Uterus (tissue), 4 donors: ENCODE results near the gene INPP4A. TPM values are rescaled to one million over a fixed set of nuclear protein-coding genes. Genes with fewer than 3 reads are reported as not detected.

Experiments
- DNase-seq, 2 donors: peaks; one replicate each; pipeline ENCODE4 v3.0.0-alpha.2; 2019 to 2020
- H3K27ac ChIP-seq, 2 donors: fragments of 200-600 bp; sonication (generic); 1 replicate in 1 of 2; 2 replicates in 1 of 2; pipeline ENCODE4 v1.5.1; 2016 to 2018
- H3K27me3 ChIP-seq, 2 donors: fragments of 200-600 bp; sonication (generic); one replicate each; pipeline ENCODE4 v1.5.1; 2018 to 2019; ENCODE audit warnings: control low read depth in 1 of 2
- H3K36me3 ChIP-seq, 2 donors: fragments of 200-600 bp; sonication (generic); one replicate each; pipeline ENCODE4 v1.5.1; 2019; ENCODE audit warnings: control low read depth in 1 of 2
- H3K4me1 ChIP-seq, 2 donors: fragments of 200-600 bp; sonication (generic); one replicate each; pipeline ENCODE4 v1.5.1; 2018 to 2019; ENCODE audit warnings: control low read depth in 1 of 2
- H3K4me3 ChIP-seq, 2 donors: fragments of 200-600 bp; sonication (generic); 1 replicate in 1 of 2; 2 replicates in 1 of 2; pipeline ENCODE4 v1.5.1; 2018 to 2019; ENCODE audit warnings: mild to moderate bottlenecking in 1 of 2
- H3K9me3 ChIP-seq, 2 donors: fragments of 200-600 bp; sonication (generic); one replicate each; pipeline ENCODE4 v1.5.1; 2019; ENCODE audit warnings: control low read depth in 1 of 2
- CTCF ChIP-seq, 4 experiments: fragments of 200-600 bp in 2 of 4; fragments of 450-650 bp in 2 of 4; sonication (generic) in 2 of 4; IDR thresholded peaks; one replicate each; pipeline ENCODE4 v1.5.1; 2016 to 2019; ENCODE audit warnings: antibody characterized with exemption in 4 of 4, mild to moderate bottlenecking in 2 of 4, moderate library complexity in 1 of 4
- POLR2A ChIP-seq, 2 donors: fragments of 450-650 bp; IDR thresholded peaks; one replicate each; pipeline ENCODE4 v1.6.1; 2016; ENCODE audit warnings: antibody characterized with exemption in 2 of 2, mild to moderate bottlenecking in 1 of 2, moderate library complexity in 1 of 2
- intact Hi-C: fragments of 100-400 bp; cut with DNase I; formaldehyde crosslinking; loops from one replicate; pipeline ENCODE4 v1.15.1; 2023; ENCODE audit warnings: low total_unique reads
- total RNA-seq, 4 donors: library from RNA; depleted of rRNA in 3 of 4; stranded (reverse); fragments of >200 nt in 3 of 4; gene quantifications; one replicate each; pipeline versions ENCODE4 v1.1.0 to v1.2.4, GENCODE V29; 2014 to 2023
- donor health status: DM: yes; HTN: yes; CAD: no.

INPP4A gene
- total RNA-seq, 4 donors from 2014 or later, result 8.7 to 40.2 (median 35.2) TPM

- intact Hi-C loops, result no loop called here
- H3K27me3 ChIP-seq, result no peaks in the 10 kb centered on the region
- no peaks in the 10 kb centered on the region for H3K9me3 ChIP-seq
- no peak for DNase-seq
- H3K27ac ChIP-seq, result no peak overlapping the region
- H3K4me3 ChIP-seq, result no peak overlapping the region
- no peaks in the 10 kb centered on the region for H3K36me3 ChIP-seq
- no peak for TF ChIP-seq POLR2A (IDR thresholded peaks at IDR 0.05)
- no peak for TF ChIP-seq CTCF (IDR thresholded peaks at IDR 0.05)
- H3K4me1 ChIP-seq, result no peaks in the 10 kb centered on the region
These were observed 96.8 kb downstream of the INPP4A start for GRCh38 chr2:98541489-98541888.

GRCh38 chr2:98541906-98542305, 97.2 kb downstream of the INPP4A start:
- no peak for DNase-seq
- H3K36me3 ChIP-seq, result no peaks in the 10 kb centered on the region
- no peak overlapping the region for H3K4me3 ChIP-seq
- no peaks in the 10 kb centered on the region for H3K9me3 ChIP-seq
- no peaks in the 10 kb centered on the region for H3K4me1 ChIP-seq
- TF ChIP-seq POLR2A (IDR thresholded peaks at IDR 0.05), result no peak
- TF ChIP-seq CTCF (IDR thresholded peaks at IDR 0.05), result no peak
- no peaks in the 10 kb centered on the region for H3K27me3 ChIP-seq
- H3K27ac ChIP-seq, result no peak overlapping the region
- intact Hi-C loops, result no loop called here

GRCh38 chr2:98543214-98543613, 98.6 kb downstream of the INPP4A start:
- TF ChIP-seq CTCF (IDR thresholded peaks at IDR 0.05) (no peak), POLR2A (IDR thresholded peaks at IDR 0.05) (no peak)
- intact Hi-C loops, result no loop called here
- Histone ChIP-seq H3K4me1 (no peaks in the 10 kb centered on the region), H3K27me3 (no peaks in the 10 kb centered on the region), H3K27ac (no peak overlapping the region), H3K36me3 (no peaks in the 10 kb centered on the region), H3K9me3 (no peaks in the 10 kb centered on the region), H3K4me3 (no peak overlapping the region)
- no peak for DNase-seq

GRCh38 chr2:98543842-98544241, 99.2 kb downstream of the INPP4A start:
- Histone ChIP-seq H3K27ac (no peak overlapping the region), H3K36me3 (no peaks in the 10 kb centered on the region), H3K4me3 (no peak overlapping the region), H3K27me3 (no peaks in the 10 kb centered on the region), H3K9me3 (no peaks in the 10 kb centered on the region), H3K4me1 (no peaks in the 10 kb centered on the region)
- intact Hi-C loops, result no loop called here
- TF ChIP-seq CTCF (IDR thresholded peaks at IDR 0.05), result no peak
- no peak for TF ChIP-seq POLR2A (IDR thresholded peaks at IDR 0.05)
- no peak for DNase-seq

GRCh38 chr2:98545591-98545990, 100.9 kb downstream of the INPP4A start:
- Histone ChIP-seq H3K4me3 (no peak overlapping the region), H3K27ac (no peak overlapping the region), H3K36me3 (no peaks in the 10 kb centered on the region), H3K27me3 (no peaks in the 10 kb centered on the region), H3K4me1 (no peaks in the 10 kb centered on the region), H3K9me3 (no peaks in the 10 kb centered on the region)
- intact Hi-C loops, result no loop called here
- DNase-seq, result no peak
- TF ChIP-seq POLR2A (IDR thresholded peaks at IDR 0.05) (no peak), CTCF (IDR thresholded peaks at IDR 0.05) (no peak)
